Psoas muscle (tissue), 8 donors: ENCODE data around the gene CHST7. TPM values are rescaled to one million over a fixed set of nuclear protein-coding genes. Genes with fewer than 3 reads are reported as not detected.

Experiments
- ATAC-seq, 4 donors: fragments of 200-7000 bp; cut with Tn5 transposase; one replicate each; pipeline ENCODE4 v1.9.1; 2020; ENCODE audit warnings: moderate library complexity in 3 of 4, mild to moderate bottlenecking in 2 of 4
- DNase-seq, 2 donors: peaks; one replicate each; pipeline ENCODE4 v3.0.0-alpha.2; 2020
- H3K27ac ChIP-seq: fragments of 200-600 bp; one replicate; pipeline ENCODE4 v1.8.0; 2022
- H3K27me3 ChIP-seq, 3 donors: fragments of 200-600 bp in 1 of 3; one replicate each; pipeline versions ENCODE4 v1.6.1 to v1.8.0; 2013 to 2022; ENCODE audit warnings: low read length in 2 of 3, mild to moderate bottlenecking in 2 of 3, moderate library complexity in 1 of 3; ENCODE audit not compliant: insufficient read depth in 3 of 3
- H3K36me3 ChIP-seq, 2 donors: fragments of 200-600 bp in 1 of 2; one replicate each; pipeline versions ENCODE4 v1.6.1 to v1.8.0; 2013 to 2022; ENCODE audit warnings: low read depth in 1 of 2, mild to moderate bottlenecking in 1 of 2, moderate library complexity in 1 of 2; ENCODE audit not compliant: insufficient read depth in 1 of 2
- H3K4me1 ChIP-seq: fragments of 200-600 bp; one replicate; pipeline ENCODE4 v1.8.0; 2022
- H3K4me3 ChIP-seq: fragments of 200-600 bp; one replicate; pipeline ENCODE4 v1.8.0; 2022; ENCODE audit warnings: mild to moderate bottlenecking
- H3K9me3 ChIP-seq: fragments of 200-600 bp; one replicate; pipeline ENCODE4 v1.8.0; 2022
- WGBS, 3 donors: extraction: QIAGEN DNeasy Blood & Tissue Kit; methylation state at CpG; one replicate each; pipeline versions ENCODE4 v1.1.6 to v1.1.7; 2013; 5-methylcytosine and 5-hydroxymethylcytosine counted together
- intact Hi-C, 2 donors: fragments of 100-400 bp; cut with DNase I; formaldehyde crosslinking; loops; one replicate each; pipeline versions ENCODE4 v1.11.0 to v1.14.2; 2022
- polyA plus RNA-seq, 3 donors: library from polyadenylated mRNA; stranded (reverse); fragments of 200-250 nt; gene quantifications; one replicate each; pipeline ENCODE4 v1.2.3, GENCODE V29; 2013
- total RNA-seq, 4 donors: library from RNA; stranded (reverse); fragmentation: NEBNext Ultra II Directional in 2 of 4; extraction: Animal tissue kit (Norgen Biotek cat#: 25700) in 2 of 4; gene quantifications; one replicate each; pipeline versions ENCODE4 v1.2.1 to v1.2.4, GENCODE V29; 2021 to 2023
- TF ChIP-seq, protein P1 (sequence below): fragments of 200-600 bp; IDR thresholded peaks from one replicate; pipeline ENCODE4 v1.8.0; 2022; ENCODE audit warnings: antibody characterized with exemption
- donor health status: healthy with polysubstance abuse.
- donor health status: DM: no; HTN: no; CAD: no; lungs with moderate emphysema.
- donor health status: Bipolar disorder and iron deficiency.
- donor health status: healthy.
- donor health status: DM: yes; HTN: yes; CAD: no.
- donor health status: DM: no; HTN: no; CAD: no.
- donor health status: DM: no; HTN: no; CAD: no.
- donor health status: DM: yes; HTN: yes; CAD: no.

The CHST7 gene
- total and polyA plus RNA-seq, 7 donors, result 1.6 to 9.9 (median 2.1) TPM

DNA sequence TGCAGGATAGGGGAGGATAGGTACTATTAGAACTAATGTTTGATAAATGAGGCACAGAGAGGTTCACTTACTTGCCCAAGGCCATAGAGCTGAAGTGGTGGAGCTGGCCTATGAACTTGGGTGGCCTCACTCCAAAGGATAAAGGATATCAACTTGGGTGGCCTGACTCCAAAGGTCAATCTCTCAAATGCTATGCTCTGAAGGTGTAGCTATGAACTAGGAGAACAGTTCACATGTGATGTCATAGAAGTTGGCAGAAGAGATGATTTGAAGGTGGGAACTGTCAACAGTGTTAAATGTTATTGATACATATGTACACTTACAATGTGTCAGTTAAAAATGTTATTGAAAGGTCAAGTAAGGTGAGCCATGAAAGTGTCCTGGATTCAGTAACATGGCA, 6.2 kb upstream of the CHST7 start:
- ATAC-seq, result no peak
- Histone ChIP-seq H3K4me3 (no peak overlapping the region), H3K36me3 (no peaks in the 10 kb centered on the region), H3K4me1 (no peaks in the 10 kb centered on the region), H3K27me3 (peaks cover 0 to 9% (median 0%) of the 10 kb centered on the region in 3 donors), H3K9me3 (no peaks in the 10 kb centered on the region), H3K27ac (no peak overlapping the region)
- no peak for DNase-seq
- TF ChIP-seq, protein P1, sequence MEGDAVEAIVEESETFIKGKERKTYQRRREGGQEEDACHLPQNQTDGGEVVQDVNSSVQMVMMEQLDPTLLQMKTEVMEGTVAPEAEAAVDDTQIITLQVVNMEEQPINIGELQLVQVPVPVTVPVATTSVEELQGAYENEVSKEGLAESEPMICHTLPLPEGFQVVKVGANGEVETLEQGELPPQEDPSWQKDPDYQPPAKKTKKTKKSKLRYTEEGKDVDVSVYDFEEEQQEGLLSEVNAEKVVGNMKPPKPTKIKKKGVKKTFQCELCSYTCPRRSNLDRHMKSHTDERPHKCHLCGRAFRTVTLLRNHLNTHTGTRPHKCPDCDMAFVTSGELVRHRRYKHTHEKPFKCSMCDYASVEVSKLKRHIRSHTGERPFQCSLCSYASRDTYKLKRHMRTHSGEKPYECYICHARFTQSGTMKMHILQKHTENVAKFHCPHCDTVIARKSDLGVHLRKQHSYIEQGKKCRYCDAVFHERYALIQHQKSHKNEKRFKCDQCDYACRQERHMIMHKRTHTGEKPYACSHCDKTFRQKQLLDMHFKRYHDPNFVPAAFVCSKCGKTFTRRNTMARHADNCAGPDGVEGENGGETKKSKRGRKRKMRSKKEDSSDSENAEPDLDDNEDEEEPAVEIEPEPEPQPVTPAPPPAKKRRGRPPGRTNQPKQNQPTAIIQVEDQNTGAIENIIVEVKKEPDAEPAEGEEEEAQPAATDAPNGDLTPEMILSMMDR, result no peak
- intact Hi-C loops, result no loop called here

DNA sequence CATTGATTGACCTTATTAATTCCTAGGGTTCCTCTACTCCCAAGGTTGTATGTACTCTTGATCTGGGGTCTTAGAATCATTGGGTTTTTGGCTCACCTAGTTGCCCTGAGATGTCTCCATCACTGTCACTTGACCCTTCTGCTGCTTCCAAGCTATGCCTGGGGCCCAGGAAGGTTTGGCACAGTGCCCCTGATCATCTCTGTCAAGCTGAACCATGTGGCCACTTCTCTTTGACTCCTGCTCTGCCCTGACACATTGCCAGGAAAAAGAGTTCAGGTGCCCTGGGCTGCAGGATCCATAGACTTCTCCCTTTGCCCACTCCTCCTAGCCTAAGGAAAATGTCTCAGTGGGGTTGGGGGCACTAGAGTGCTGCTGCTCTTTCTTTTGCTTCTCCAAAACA, 3.9 kb upstream of the CHST7 start:
- TF ChIP-seq, protein P1, result no peak
- no peak for ATAC-seq
- no peaks in the 10 kb centered on the region for H3K9me3 ChIP-seq
- DNase-seq, result no peak
- H3K4me3 ChIP-seq, result no peak overlapping the region
- peaks cover 0 to 27% (median 0%) of the 10 kb centered on the region in 3 donors for H3K27me3 ChIP-seq
- no peak overlapping the region for H3K27ac ChIP-seq
- intact Hi-C loops, result loop anchor here in 1 of 2 donors (5.0 to 10.0 kb wide), 2 partner anchors 73 to 225 kb away; no protein-coding TSS in a partner anchor
- no peaks in the 10 kb centered on the region for H3K36me3 ChIP-seq
- H3K4me1 ChIP-seq, result no peaks in the 10 kb centered on the region

DNA sequence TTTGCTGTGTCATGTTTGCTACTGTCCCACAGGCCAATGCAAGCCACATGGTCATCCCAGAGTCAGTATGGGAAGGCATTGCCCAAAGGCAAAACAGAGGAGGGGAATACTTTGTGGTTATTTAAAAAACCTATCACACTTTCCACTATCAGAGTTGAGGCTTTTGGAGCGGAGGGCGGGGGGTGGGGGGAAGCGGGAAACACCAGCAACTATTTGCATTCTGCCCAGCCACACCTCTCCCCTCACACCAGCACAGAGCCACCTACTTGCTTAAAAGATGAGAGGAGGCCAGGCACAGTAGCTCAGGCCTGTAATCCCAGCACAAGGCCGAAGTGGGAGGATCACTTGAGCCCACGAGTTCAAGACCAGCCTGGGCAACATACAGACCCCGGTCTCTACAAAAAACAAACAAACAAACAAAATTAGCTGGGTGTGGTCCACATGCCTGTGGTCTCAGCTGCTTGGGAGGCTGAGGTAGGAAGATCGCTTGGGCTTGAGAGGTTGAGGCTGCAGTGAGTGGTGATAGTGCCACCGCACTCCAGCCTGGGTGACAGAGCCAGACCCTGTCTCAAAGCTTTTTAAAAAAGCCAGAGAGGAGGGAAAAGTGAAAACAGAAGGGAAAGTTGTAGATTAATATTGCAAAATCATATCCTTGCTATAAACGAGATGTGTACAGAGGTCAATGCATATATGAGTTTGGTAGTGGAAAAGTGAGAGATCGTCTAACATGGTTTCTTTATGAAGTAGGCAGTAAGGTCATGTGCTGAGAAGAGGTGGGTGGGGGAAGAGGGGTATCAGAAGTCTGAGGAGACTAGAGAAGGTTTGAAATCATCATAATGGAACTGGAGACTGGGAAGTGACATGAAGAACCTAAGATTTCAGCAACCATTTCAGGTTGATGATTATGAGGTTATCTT, 1.9 kb upstream of the CHST7 start:
- Histone ChIP-seq H3K36me3 (no peaks in the 10 kb centered on the region), H3K27ac (no peak overlapping the region), H3K27me3 (peaks cover 0 to 38% (median 0%) of the 10 kb centered on the region in 3 donors), H3K9me3 (no peaks in the 10 kb centered on the region), H3K4me3 (no peak overlapping the region), H3K4me1 (no peaks in the 10 kb centered on the region)
- no peak for ATAC-seq
- intact Hi-C loops, result loop anchor here in 1 of 2 donors (5.0 to 10.0 kb wide), 2 partner anchors 71 to 223 kb away; no protein-coding TSS in a partner anchor
- WGBS, 3 donors, result 83 to 93% (median 90%) methylated on average over 9 to 10 of the region's 10 CpGs
- TF ChIP-seq, protein P1, result no peak
- DNase-seq, result no peak

- TF ChIP-seq, protein P1, result no peak
- peaks cover 0 to 44% (median 0%) of the 10 kb centered on the region in 3 donors for H3K27me3 ChIP-seq
- intact Hi-C loops, result loop anchor here in 1 of 2 donors (5.0 to 10.0 kb wide), 2 partner anchors 70 to 222 kb away; no protein-coding TSS in a partner anchor
- no peak overlapping the region for H3K4me3 ChIP-seq
- 78 to 90% (median 81%) methylated on average over 5 of the region's 5 CpGs for WGBS, 3 donors
- DNase-seq, result no peak
- H3K9me3 ChIP-seq, result no peaks in the 10 kb centered on the region
- no peak for ATAC-seq
- no peak overlapping the region for H3K27ac ChIP-seq
- H3K36me3 ChIP-seq, result no peaks in the 10 kb centered on the region
- no peaks in the 10 kb centered on the region for H3K4me1 ChIP-seq
These were observed 1.1 kb upstream of the CHST7 start for GRCh38 chrX:46572340-46572936.
